Heart left ventricle (tissue), 16 donors: ENCODE results near the gene UBN1. TPM values are rescaled to one million over a fixed set of nuclear protein-coding genes. Genes with fewer than 3 reads are reported as not detected.
A peak's percentile ranks its signal among the peaks of the same experiment; 100 is the strongest.

ENCODE experiments used
- ATAC-seq, 4 donors: fragments of 200-7000 bp; cut with Tn5 transposase; one replicate each; pipeline ENCODE4 v1.9.1; 2020 to 2022; ENCODE audit warnings: moderate library complexity in 4 of 4, mild to moderate bottlenecking in 3 of 4, moderate number of reproducible peaks in 1 of 4
- DNase-seq, 5 donors: peaks; one replicate each; pipeline ENCODE4 v3.0.0-alpha.2; 2020
- H3K27ac ChIP-seq, 12 donors: fragments of 200-600 bp; sonication (generic) in 4 of 12; one replicate each; pipeline versions ENCODE4 v1.5.0 to v1.8.0; 2016 to 2022; ENCODE audit warnings: mild to moderate bottlenecking in 2 of 12
- H3K27me3 ChIP-seq, 9 donors: fragments of 200-600 bp; sonication (generic) in 2 of 9; one replicate each; pipeline versions ENCODE4 v1.5.1 to v1.8.0; 2016 to 2022; ENCODE audit warnings: mild to moderate bottlenecking in 3 of 9
- H3K36me3 ChIP-seq, 9 donors: fragments of 200-600 bp; sonication (generic) in 2 of 9; one replicate each; pipeline versions ENCODE4 v1.5.0 to v1.8.0; 2018 to 2022; ENCODE audit warnings: mild to moderate bottlenecking in 2 of 9
- H3K4me1 ChIP-seq, 12 donors: fragments of 200-600 bp; sonication (generic) in 4 of 12; one replicate each; pipeline versions ENCODE4 v1.5.0 to v1.8.0; 2016 to 2022; ENCODE audit warnings: mild to moderate bottlenecking in 3 of 12
- H3K4me3 ChIP-seq, 12 donors: fragments of 200-600 bp; sonication (generic) in 4 of 12; one replicate each; pipeline versions ENCODE4 v1.5.0 to v1.8.0; 2017 to 2022; ENCODE audit warnings: mild to moderate bottlenecking in 9 of 12, moderate library complexity in 4 of 12
- H3K9me3 ChIP-seq, 12 donors: fragments of 200-600 bp; sonication (generic) in 4 of 12; one replicate each; pipeline versions ENCODE4 v1.5.0 to v1.8.0; 2016 to 2022; ENCODE audit warnings: mild to moderate bottlenecking in 1 of 12
- POLR2A ChIP-seq, 2 donors: fragments of 450-650 bp; IDR thresholded peaks; one replicate each; pipeline ENCODE4 v1.6.1; 2017; ENCODE audit warnings: antibody characterized with exemption in 2 of 2, mild to moderate bottlenecking in 2 of 2, moderate library complexity in 2 of 2
- WGBS, 4 donors: extraction: QIAGEN DNeasy Blood & Tissue Kit in 2 of 4; methylation state at CpG; one replicate each; pipeline versions ENCODE4 v1.1.5 to v1.1.7; 2013 to 2018; 5-methylcytosine and 5-hydroxymethylcytosine counted together
- intact Hi-C, 10 donors: fragments of 100-400 bp; cut with DNase I; formaldehyde crosslinking; loops; one replicate each; pipeline versions ENCODE4 v1.11.1 to v1.14.2; 2022
- polyA plus RNA-seq, 2 donors: library from polyadenylated mRNA; stranded (reverse); fragments of 200-250 nt; gene quantifications; one replicate each; pipeline ENCODE4 v1.2.3, GENCODE V29; 2013
- total RNA-seq, 9 donors: library from RNA; depleted of rRNA in 2 of 9; stranded (reverse); fragments of >200 nt in 2 of 9; fragmentation: NEBNext Ultra II Directional in 3 of 9; extraction: Animal tissue kit (Norgen Biotek cat#: 25700) in 3 of 9; gene quantifications; one replicate each; pipeline versions ENCODE4 v1.1.0 to v1.2.4, GENCODE V29; 2016 to 2023
- TF ChIP-seq, protein P1 (sequence below), 12 donors: fragments of 200-600 bp; sonication (generic) in 4 of 12; IDR thresholded peaks; one replicate each; pipeline versions ENCODE4 v1.5.0 to v1.8.0; 2018 to 2022; ENCODE audit warnings: antibody characterized with exemption in 12 of 12, mild to moderate bottlenecking in 5 of 12
- donor health status: ischemic (EF 13 %, LVEDD 7.1; RV severe dilation, severe dysfunction).
- donor health status: healthy with polysubstance abuse.
- donor health status: DM: no; HTN: yes; CAD: no.
- donor health status: DM: no; HTN: no; CAD: no.
- donor health status: ischemic (EF 25% LVEDD 6.9; RV normal size, moderate dysfunction).
- donor health status: ischemic (EF 25% LVEDD 5.7; RV mildly dilated, moderate dysfunction).
- donor health status: healthy.
- donor health status: DM: yes; HTN: yes; CAD: no.
- donor health status: ischemic (EF 35%, LVEDD 5.7; RV mildly dilated, moderate dysfunction).
- donor health status: nonischemic (EF 11% LVEDD 7.7; RV severe dilation, severe dysfunction).
- donor health status: DM: yes; HTN: yes; CAD: no.
- donor health status: PGD.
- donor health status: ischemic (EF 29% LVEDD 5.4; RV normal size, mild dysfunction).
- donor health status: nonischemic (EF 23%, LVEDD 6.1; RV moderate dilation, normal function).

The UBN1 gene
- total and polyA plus RNA-seq, 11 donors, result 20.3 to 77.9 (median 32.7) TPM

DNA sequence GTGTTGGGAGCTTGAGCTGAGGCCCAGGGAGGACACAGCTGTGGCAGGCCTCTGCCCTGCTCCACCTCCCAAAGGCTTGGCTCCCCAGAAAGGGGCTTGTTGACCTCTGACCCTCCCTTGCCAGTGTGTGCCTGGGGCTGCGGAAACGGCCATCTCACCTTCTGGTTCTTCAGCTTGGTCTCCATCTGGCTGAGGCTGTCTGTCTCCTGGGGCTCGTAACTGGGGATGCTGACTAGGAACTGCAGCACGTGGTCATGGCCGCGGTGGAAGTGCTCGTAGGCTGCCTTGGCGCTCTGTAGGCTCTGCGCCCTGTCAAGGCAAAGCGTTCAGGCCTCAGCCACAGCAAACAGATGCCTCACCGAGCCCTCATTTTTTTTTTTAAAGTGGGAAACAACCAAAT, 42.7 kb downstream of the UBN1 start:
- H3K36me3 ChIP-seq, result peaks cover 0 to 49% (median 40%) of the 10 kb centered on the region in 9 donors
- no peaks in the 10 kb centered on the region for H3K27me3 ChIP-seq
- no peak overlapping the region for H3K27ac ChIP-seq
- H3K9me3 ChIP-seq, result no peaks in the 10 kb centered on the region
- intact Hi-C loops, result loop anchor here in 1 of 10 donors (5.0 kb wide), 1 partner anchor 47 kb away; the partner anchor contains the start of gene PPL
- ATAC-seq (no peak), DNase-seq (no peak)
- WGBS, 4 donors, result 82 to 87% (median 85%) methylated on average over 9 to 11 of the region's 11 CpGs
- H3K4me1 ChIP-seq, result peaks cover 0 to 19% (median 12%) of the 10 kb centered on the region in 12 donors
- TF ChIP-seq POLR2A (IDR thresholded peaks at IDR 0.05), result no peak
- no peak overlapping the region for H3K4me3 ChIP-seq

DNA sequence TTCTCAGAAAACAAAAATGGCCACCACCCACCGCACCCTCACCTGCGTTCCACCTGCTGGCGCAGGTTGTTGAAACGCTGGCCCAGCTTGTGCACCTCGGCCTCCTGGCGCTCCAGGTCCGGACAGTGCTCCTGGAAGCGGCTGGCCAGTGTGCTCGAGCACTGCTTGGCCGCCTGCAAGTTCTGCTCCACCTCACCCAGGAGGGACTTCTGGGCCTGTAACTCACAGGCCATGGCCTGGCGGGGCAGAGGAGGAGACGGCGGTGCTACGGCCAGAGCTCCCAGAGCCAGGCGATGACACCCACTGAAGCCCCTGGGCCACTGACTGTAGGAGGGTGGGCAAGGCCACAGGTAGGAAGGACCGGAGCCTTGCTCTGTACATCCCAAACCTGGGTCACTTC, 43.4 kb downstream of the UBN1 start:
- no peaks in the 10 kb centered on the region for H3K27me3 ChIP-seq
- DNase-seq, result no peak
- no peaks in the 10 kb centered on the region for H3K9me3 ChIP-seq
- peaks cover 0 to 43% (median 34%) of the 10 kb centered on the region in 9 donors for H3K36me3 ChIP-seq
- no peak for ATAC-seq
- peaks cover 0 to 19% (median 12%) of the 10 kb centered on the region in 12 donors for H3K4me1 ChIP-seq
- intact Hi-C loops, result loop anchor here in 1 of 10 donors (5.0 kb wide), 1 partner anchor 47 kb away; the partner anchor contains the start of gene PPL
- WGBS, 4 donors, result 92 to 95% (median 95%) methylated on average over 15 to 16 of the region's 16 CpGs
- TF ChIP-seq POLR2A (IDR thresholded peaks at IDR 0.05), result no peak
- TF ChIP-seq, protein P1, sequence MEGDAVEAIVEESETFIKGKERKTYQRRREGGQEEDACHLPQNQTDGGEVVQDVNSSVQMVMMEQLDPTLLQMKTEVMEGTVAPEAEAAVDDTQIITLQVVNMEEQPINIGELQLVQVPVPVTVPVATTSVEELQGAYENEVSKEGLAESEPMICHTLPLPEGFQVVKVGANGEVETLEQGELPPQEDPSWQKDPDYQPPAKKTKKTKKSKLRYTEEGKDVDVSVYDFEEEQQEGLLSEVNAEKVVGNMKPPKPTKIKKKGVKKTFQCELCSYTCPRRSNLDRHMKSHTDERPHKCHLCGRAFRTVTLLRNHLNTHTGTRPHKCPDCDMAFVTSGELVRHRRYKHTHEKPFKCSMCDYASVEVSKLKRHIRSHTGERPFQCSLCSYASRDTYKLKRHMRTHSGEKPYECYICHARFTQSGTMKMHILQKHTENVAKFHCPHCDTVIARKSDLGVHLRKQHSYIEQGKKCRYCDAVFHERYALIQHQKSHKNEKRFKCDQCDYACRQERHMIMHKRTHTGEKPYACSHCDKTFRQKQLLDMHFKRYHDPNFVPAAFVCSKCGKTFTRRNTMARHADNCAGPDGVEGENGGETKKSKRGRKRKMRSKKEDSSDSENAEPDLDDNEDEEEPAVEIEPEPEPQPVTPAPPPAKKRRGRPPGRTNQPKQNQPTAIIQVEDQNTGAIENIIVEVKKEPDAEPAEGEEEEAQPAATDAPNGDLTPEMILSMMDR (IDR thresholded peaks at IDR 0.05), result no peak
- H3K27ac ChIP-seq, result no peak overlapping the region
- no peak overlapping the region for H3K4me3 ChIP-seq

DNA sequence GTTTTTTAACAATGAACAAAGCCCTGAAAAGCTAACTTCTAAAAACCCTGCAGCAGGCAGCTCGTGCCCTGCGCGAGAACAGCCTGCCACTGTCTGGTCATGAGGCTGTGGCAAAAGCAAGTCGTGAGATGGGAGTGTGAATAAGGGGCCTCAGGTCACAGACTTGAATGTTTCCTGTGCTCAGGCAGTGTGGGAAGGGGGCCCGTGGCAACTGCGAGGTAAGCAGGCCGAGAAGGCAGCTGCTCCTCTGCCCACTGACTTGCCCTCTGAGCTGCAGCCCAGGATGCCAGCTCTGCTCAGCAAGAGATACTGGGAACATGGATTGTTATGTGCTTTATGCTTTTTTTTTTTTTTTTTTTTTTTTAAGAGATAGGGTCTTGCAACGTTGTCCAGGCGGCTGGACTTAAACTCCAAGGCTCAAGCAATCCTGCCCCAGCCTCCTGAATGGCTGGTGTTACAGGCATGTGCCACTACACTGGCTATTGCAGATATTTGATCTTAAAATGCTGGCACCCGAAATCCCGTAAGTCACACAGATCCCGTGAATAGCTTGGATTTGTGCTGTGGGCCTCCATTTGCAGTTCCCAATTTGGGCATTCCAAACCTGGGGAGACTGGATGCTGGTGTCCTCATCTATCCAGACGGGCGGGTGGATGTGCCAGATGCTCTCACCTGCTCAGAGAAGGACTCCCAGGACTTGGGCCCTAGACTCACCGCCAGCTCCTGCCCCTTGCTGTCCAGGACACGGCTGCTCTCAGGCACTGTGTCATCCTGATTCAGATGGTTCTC, 44.0 kb downstream of the UBN1 start:
- no peaks in the 10 kb centered on the region for H3K9me3 ChIP-seq
- no peak for TF ChIP-seq POLR2A (IDR thresholded peaks at IDR 0.05)
- TF ChIP-seq, protein P1 (IDR thresholded peaks at IDR 0.05), result no peak
- H3K4me3 ChIP-seq, result no peak overlapping the region
- ATAC-seq (no peak), DNase-seq (no peak)
- H3K4me1 ChIP-seq, result peaks cover 0 to 19% (median 12%) of the 10 kb centered on the region in 12 donors
- no peaks in the 10 kb centered on the region for H3K27me3 ChIP-seq
- intact Hi-C loops, result loop anchor here in 1 of 10 donors (5.0 kb wide), 1 partner anchor 46 kb away; the partner anchor contains the start of gene PPL
- H3K27ac ChIP-seq, result peak overlapping the region in 1 of 12 donors; percentile 65
- H3K36me3 ChIP-seq, result peaks cover 0 to 37% (median 27%) of the 10 kb centered on the region in 9 donors
- WGBS, 4 donors, result 89 to 94% (median 91%) methylated on average over 14 to 16 of the region's 16 CpGs

DNA sequence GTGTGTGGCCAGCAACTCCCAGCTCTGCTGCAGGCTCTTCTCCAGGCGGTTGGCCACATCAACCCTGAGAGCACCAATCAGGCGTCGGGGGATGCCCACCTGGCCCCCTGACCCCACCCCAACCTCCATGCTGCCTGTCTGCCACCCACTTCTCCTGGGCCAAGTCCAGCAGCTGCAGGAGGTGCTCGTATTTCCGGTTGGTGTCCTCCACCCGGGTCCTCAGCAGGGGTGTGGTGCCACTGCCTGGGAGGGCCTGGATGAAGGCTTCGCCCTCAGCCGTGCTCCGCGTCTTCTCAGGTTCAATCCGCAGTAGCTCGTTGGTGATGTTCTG, 44.6 kb downstream of the UBN1 start:
- Histone ChIP-seq H3K36me3 (peaks cover 0 to 31% (median 22%) of the 10 kb centered on the region in 9 donors), H3K27ac (peak overlapping the region in 3 of 12 donors; percentile 13 to 65 (median 54)), H3K4me3 (no peak overlapping the region), H3K9me3 (no peaks in the 10 kb centered on the region), H3K4me1 (peaks cover 0 to 19% (median 12%) of the 10 kb centered on the region in 12 donors), H3K27me3 (no peaks in the 10 kb centered on the region)
- ATAC-seq, result no peak
- intact Hi-C loops, result loop anchor here in 1 of 10 donors (5.0 kb wide), 1 partner anchor 45 kb away; the partner anchor contains the start of gene PPL
- no peak for TF ChIP-seq POLR2A (IDR thresholded peaks at IDR 0.05)
- TF ChIP-seq, protein P1 (IDR thresholded peaks at IDR 0.05), result no peak
- no peak for DNase-seq
- WGBS, 4 donors, result 70 to 85% (median 78%) methylated on average over 10 to 12 of the region's 12 CpGs
